HepG2 (cell line): ENCODE data around the gene CXCR5. TPM values are rescaled to one million over a fixed set of nuclear protein-coding genes. Genes with fewer than 3 reads are reported as not detected.

ENCODE experiments used
- DBP ChIP-seq: sonication (generic); formaldehyde crosslinking; IDR thresholded peaks from 2 replicates; pipeline ENCODE4 v1.4.0; 2020; ENCODE audit warnings: missing genetic modification reagents; ENCODE audit errors: not compliant biosample characterization
- E2F2 ChIP-seq: sonication (generic); formaldehyde crosslinking; IDR thresholded peaks from 2 replicates; pipeline ENCODE4 v1.4.0; 2020; ENCODE audit warnings: missing genetic modification reagents, borderline replicate concordance
- FOSL1 ChIP-seq: sonication (generic); formaldehyde crosslinking; IDR thresholded peaks from 2 replicates; pipeline ENCODE4 v1.9.0; 2021; ENCODE audit warnings: missing genetic modification reagents, borderline replicate concordance
- GABPA ChIP-seq, 2 experiments: IDR thresholded peaks; 2 replicates each; pipeline ENCODE4 v1.6.1; 2011 to 2016; ENCODE audit warnings: low read depth in 2 of 2, low read length in 1 of 2, missing biosample characterization in 1 of 2, missing genetic modification characterization in 1 of 2
- NCOA5 ChIP-seq: sonication (generic); formaldehyde crosslinking; IDR thresholded peaks from 2 replicates; pipeline ENCODE4 v1.4.0; 2020; ENCODE audit warnings: missing genetic modification reagents
- PRPF4 ChIP-seq: fragments of 200-400 bp; formaldehyde crosslinking; IDR thresholded peaks from 2 replicates; pipeline ENCODE4 v1.6.1; 2016; ENCODE audit warnings: low read length, low read depth; ENCODE audit not compliant: poor library complexity, severe bottlenecking
- REXO4 ChIP-seq: sonication (generic); formaldehyde crosslinking; IDR thresholded peaks from 2 replicates; pipeline ENCODE4 v1.8.0; 2022; ENCODE audit warnings: missing genetic modification reagents, mild to moderate bottlenecking, borderline replicate concordance
- TCF7L2 ChIP-seq: IDR thresholded peaks from 2 replicates; pipeline ENCODE4 v1.6.1; 2011; ENCODE audit warnings: mild to moderate bottlenecking, low read depth, low read length, moderate library complexity
- ZMYM4 ChIP-seq: sonication (generic); formaldehyde crosslinking; IDR thresholded peaks from 2 replicates; pipeline ENCODE4 v1.8.1; 2023; ENCODE audit warnings: mild to moderate bottlenecking, missing genetic modification reagents
- ZNF761 ChIP-seq: sonication (generic); formaldehyde crosslinking; conservative IDR thresholded peaks from 2 replicates; pipeline ENCODE4 v1.4.0; 2020; ENCODE audit warnings: mild to moderate bottlenecking, missing genetic modification reagents
- ZNF775 ChIP-seq: sonication (generic); formaldehyde crosslinking; IDR thresholded peaks from 2 replicates; pipeline ENCODE4 v1.4.0; 2020; ENCODE audit warnings: missing genetic modification reagents, mild to moderate bottlenecking, moderate library complexity, borderline replicate concordance
- ZNF800 ChIP-seq: sonication (generic); formaldehyde crosslinking; IDR thresholded peaks from 2 replicates; pipeline ENCODE4 v1.4.0; 2020; ENCODE audit warnings: missing genetic modification reagents
- ZZZ3 ChIP-seq: sonication (generic); formaldehyde crosslinking; IDR thresholded peaks from 2 replicates; pipeline ENCODE4 v1.4.0; 2020; ENCODE audit warnings: missing genetic modification reagents, mild to moderate bottlenecking, borderline replicate concordance
- polyA plus RNA-seq, 8 experiments: library from polyadenylated mRNA; depleted of rRNA in 3 of 8; stranded (reverse) in 7 of 8; unstranded in 1 of 8; fragments of >200 nt; fragmentation: Illumina TruSeq in 4 of 8; extraction: Trizol in 4 of 8; gene quantifications; 2 replicates each; pipeline versions ENCODE4 v1.2.1 to v1.2.3, GENCODE V29; 2011 to 2016; ENCODE audit warnings: low read depth in 4 of 8, missing spikeins in 1 of 8, mixed read lengths in 1 of 8; ENCODE audit not compliant: insufficient read depth in 1 of 8
- total RNA-seq, 5 experiments: library from RNA; depleted of rRNA; stranded (reverse); fragments of >200 nt; fragmentation: Illumina TruSeq; extraction: Trizol; gene quantifications; 2 replicates each; pipeline ENCODE4 v1.2.3, GENCODE V29; 2016; ENCODE audit warnings: low read depth in 1 of 5

CXCR5 gene
- total and polyA plus RNA-seq, 2 of the 13 experiments (the other 11 are each of a cell fraction or from before 2014, with no cell fraction given): not detected

GRCh38 chr11:118870396-118871343, 13.0 kb upstream of the CXCR5 start (continued):
- no peak for TF ChIP-seq ZMYM4 (CRISPR knock-in tag)
- TF ChIP-seq ZNF761 (CRISPR knock-in tag): no peak
- no peak for TF ChIP-seq ZNF800 (CRISPR knock-in tag)
- TF ChIP-seq NCOA5 (CRISPR knock-in tag): no peak
- no peak for TF ChIP-seq FOSL1 (CRISPR knock-in tag)
- no peak for TF ChIP-seq TCF7L2
- TF ChIP-seq PRPF4: no peak
- TF ChIP-seq ZZZ3 (CRISPR knock-in tag): no peak
- no peak for TF ChIP-seq GABPA (IDR thresholded peaks at IDR 0.05; ENCODE audit: low read depth, low read length)
- no peak for TF ChIP-seq GABPA (CRISPR knock-in tag; IDR thresholded peaks at IDR 0.05; ENCODE audit: low read depth)
- no peak for TF ChIP-seq E2F2 (CRISPR knock-in tag)
- no peak for TF ChIP-seq DBP (CRISPR knock-in tag)
- no peak for TF ChIP-seq REXO4
- TF ChIP-seq ZNF775 (CRISPR knock-in tag): no peak
